ENCODE data around the gene PTGDR.

PTGDR gene

DNA sequence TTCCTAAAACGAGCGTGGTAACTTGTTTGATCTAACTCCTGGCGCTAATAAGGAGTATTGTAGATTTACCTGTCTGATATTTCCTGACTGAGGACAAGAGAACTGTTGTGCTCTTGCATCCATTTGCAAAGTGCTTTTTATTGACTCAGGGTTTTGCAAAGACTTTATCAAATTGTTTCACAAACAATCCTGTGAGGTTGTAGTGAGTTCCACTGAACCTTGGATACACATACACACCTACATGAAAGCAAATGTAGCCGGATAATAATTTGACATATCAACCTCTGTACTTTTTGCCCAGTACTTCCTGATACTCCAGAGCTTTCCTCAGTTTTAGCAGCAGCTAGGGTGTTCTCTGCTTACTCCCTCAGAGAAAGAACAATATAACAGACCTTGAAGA is 39.9 kb downstream of the PTGDR start:
- TF ChIP-seq, protein P1, sequence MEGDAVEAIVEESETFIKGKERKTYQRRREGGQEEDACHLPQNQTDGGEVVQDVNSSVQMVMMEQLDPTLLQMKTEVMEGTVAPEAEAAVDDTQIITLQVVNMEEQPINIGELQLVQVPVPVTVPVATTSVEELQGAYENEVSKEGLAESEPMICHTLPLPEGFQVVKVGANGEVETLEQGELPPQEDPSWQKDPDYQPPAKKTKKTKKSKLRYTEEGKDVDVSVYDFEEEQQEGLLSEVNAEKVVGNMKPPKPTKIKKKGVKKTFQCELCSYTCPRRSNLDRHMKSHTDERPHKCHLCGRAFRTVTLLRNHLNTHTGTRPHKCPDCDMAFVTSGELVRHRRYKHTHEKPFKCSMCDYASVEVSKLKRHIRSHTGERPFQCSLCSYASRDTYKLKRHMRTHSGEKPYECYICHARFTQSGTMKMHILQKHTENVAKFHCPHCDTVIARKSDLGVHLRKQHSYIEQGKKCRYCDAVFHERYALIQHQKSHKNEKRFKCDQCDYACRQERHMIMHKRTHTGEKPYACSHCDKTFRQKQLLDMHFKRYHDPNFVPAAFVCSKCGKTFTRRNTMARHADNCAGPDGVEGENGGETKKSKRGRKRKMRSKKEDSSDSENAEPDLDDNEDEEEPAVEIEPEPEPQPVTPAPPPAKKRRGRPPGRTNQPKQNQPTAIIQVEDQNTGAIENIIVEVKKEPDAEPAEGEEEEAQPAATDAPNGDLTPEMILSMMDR (IDR thresholded peaks at IDR 0.05; ENCODE audit: insufficient read depth, low read length, missing control alignments) = no peak
- no peak for DNase-seq (ENCODE audit: low read depth, low spot score)
- H3K4me3 ChIP-seq (ENCODE audit: low read depth, low read length) = no peak overlapping the region
- ChIA-PET CTCF (interaction anchor here (1.3 kb wide), 1 partner anchor 9 kb away, joined by 3 read pairs; no protein-coding TSS in a partner anchor), POLR2A (no interaction called here)

DNA sequence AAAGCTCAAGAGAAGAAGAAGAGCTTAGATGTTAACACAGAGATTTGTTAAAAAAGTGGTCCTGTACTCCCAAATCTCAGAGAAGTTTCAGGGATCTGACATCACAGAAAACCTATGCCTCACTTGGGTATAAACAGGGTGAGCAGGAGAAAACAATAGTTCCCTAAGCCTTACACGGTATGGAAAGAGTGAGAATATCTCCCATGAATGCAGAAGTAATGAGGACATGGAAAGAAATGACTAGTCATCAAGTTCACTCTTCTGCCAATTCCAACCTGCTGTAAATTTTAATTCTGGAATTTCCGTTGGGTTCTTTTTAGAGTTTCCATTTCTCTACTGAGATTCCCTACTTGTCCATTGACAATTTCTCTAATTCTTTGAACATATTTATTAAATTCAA is 40.4 kb downstream of the PTGDR start:
- DNase-seq (ENCODE audit: low read depth, low spot score) = no peak
- H3K4me3 ChIP-seq (ENCODE audit: low read depth, low read length) = no peak overlapping the region
- CTCF ChIA-PET = no interaction called here
- TF ChIP-seq, protein P1 (IDR thresholded peaks at IDR 0.05; ENCODE audit: insufficient read depth, low read length, missing control alignments) = no peak
- POLR2A ChIA-PET = no interaction called here

DNA sequence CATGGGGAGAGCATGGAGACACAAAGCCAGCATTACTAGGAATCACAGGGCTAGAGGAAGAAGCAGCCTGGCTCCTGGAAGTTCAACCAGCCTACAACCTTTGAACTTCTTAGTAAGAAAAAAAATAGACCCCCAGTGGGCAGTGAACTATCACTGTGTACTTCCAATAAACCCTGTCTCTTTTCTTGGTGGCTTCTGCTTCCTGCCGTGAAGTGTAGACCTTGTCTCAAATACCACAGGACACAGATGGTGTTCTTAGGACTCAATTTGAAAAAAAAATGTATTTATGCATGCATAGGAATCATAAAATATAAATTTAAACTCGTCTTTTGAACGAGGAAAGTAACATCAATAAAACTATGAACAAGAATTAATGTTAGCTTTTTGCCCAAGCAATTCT is 43.0 kb downstream of the PTGDR start:
- POLR2A ChIA-PET = no interaction called here
- DNase-seq (ENCODE audit: low read depth, low spot score) = no peak
- CTCF ChIA-PET = interaction anchor here (1.7 to 6.7 kb wide), 2 partner anchors 11 to 160 kb away, joined by 3 to 44 read pairs; no protein-coding TSS in a partner anchor

DNA sequence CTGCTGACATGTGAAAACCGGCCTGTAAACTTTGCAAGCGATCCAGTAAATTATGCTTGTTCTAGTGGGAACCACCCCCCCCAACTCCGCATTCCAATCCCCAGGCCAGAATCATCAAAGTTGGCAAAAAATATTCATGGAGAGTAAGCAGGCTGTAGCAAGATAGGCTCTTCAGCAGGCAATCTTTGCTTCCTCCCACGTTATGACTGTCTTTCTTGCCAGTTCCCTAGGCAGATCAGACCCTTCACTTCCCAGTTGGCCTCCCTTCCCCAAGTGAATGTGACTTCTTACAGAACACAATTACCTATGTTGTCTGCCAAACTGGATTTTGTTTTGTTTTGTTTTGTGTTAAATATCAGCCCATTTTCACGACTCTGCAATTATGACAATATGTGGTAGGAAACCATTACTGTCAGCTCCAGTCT is 45.4 kb downstream of the PTGDR start:
- ChIA-PET POLR2A (no interaction called here), CTCF (interaction anchor here (6.7 kb wide), 1 partner anchor 13 kb away, joined by 44 read pairs; no protein-coding TSS in a partner anchor)
- TF ChIP-seq, protein P1 (IDR thresholded peaks at IDR 0.05; ENCODE audit: insufficient read depth, low read length, missing control alignments) = no peak
- peak overlapping the region; percentile 4; the same call in 1 of the 2 replicates for H3K4me3 ChIP-seq (ENCODE audit: low read depth, low read length)
- DNase-seq (ENCODE audit: low read depth, low spot score) = no peak

More for the DNA sequence above, 43.0 kb downstream of the PTGDR start:
- no peak overlapping the region for H3K4me3 ChIP-seq (ENCODE audit: low read depth, low read length)
- TF ChIP-seq, protein P1 (IDR thresholded peaks at IDR 0.05; ENCODE audit: insufficient read depth, low read length, missing control alignments) = no peak

DNA sequence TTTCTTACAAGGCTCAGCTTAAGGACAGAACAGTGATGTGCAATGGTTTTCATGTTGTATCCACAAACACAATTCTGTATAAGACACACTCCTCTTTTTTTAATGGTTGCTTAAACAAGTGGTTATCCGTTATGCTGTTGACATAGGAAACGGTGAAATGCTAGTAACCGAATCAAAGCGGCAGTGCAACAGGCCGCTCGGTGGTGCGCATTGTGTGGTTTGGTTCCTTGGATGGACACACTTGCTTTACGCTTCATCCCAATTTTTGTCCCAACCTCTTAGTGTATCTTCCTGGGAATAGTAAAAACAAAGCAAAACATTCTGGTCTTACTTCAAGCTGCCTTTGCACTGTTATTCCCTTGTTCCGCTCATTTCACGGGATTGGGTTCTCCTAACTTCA is 46.0 kb downstream of the PTGDR start:
- H3K4me3 ChIP-seq (ENCODE audit: low read depth, low read length) = peak overlapping the region; percentile 77
- TF ChIP-seq, protein P1 (IDR thresholded peaks at IDR 0.05; ENCODE audit: insufficient read depth, low read length, missing control alignments) = no peak
- no peak for DNase-seq (ENCODE audit: low read depth, low spot score)
- ChIA-PET POLR2A (interaction anchor here (1.5 kb wide), 2 partner anchors 14 to 145 kb away, joined by 4 to 5 read pairs; no protein-coding TSS in a partner anchor), CTCF (interaction anchor here (0.7 to 6.7 kb wide), 2 partner anchors 8 to 13 kb away, joined by 4 to 44 read pairs; no protein-coding TSS in a partner anchor)

DNA sequence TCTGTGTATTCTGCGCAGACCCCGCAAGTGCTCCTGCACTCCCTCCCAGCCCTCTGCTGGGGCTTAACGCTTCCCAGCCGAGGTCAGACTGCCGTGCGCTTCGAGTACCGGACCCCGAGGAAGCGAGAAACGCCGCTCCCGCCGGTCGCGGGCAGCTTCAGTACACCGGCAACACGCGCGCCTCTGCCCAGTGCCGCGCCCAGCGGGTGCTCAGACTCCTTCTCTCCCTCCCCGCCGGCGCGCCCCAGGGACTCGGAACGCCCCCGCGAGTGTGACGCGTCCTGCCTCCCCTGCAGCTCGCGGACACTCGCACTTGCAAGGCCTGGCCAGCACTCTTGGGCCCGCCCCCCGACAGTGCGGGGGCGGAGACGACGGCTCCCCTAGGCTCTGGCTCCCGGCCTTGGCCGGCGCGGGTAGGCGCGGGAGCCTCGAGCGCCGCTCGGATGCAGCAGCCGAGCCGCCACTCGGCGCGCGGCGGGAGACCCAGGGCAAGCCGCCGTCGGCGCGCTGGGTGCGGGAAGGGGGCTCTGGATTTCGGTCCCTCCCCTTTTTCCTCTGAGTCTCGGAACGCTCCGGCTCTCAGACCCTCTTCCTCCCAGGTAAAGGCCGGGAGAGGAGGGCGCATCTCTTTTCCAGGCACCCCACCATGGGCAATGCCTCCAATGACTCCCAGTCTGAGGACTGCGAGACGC is 46.6 kb downstream of the PTGDR start, which contains the start of gene PTGER2:
PTGER2 (plus strand) TSS at position 410 of the 692 bp plus-strand sequence; CDS start at position 647, 237 bp downstream.
- TF ChIP-seq, protein P1 (IDR thresholded peaks at IDR 0.05; ENCODE audit: insufficient read depth, low read length, missing control alignments) = no peak
- ChIA-PET POLR2A (interaction anchor here (1.5 kb wide), 2 partner anchors 13 to 144 kb away, joined by 4 to 5 read pairs; no protein-coding TSS in a partner anchor), CTCF (interaction anchor here (0.7 to 6.7 kb wide), 2 partner anchors 9 to 14 kb away, joined by 4 to 44 read pairs; no protein-coding TSS in a partner anchor)
- DNase-seq (ENCODE audit: low read depth, low spot score) = peak; percentile 42
- peak within 1 kb of the TSS; percentile 77 for H3K4me3 ChIP-seq (ENCODE audit: low read depth, low read length)
